HEK293 (cell line): ENCODE results near the gene FOXO6.

Experiments used
- CTCF ChIA-PET: fragments of 350-600 bp; formaldehyde crosslinking; extraction: SDS; loops from one replicate; lab custom pipeline; 2021; ENCODE audit warnings: antibody characterized with exemption; lab: Yijun Ruan, JAX
- POLR2A ChIA-PET: fragments of 300-600 bp; formaldehyde crosslinking; extraction: SDS; loops from one replicate; lab custom pipeline; 2020; ENCODE audit warnings: antibody characterized with exemption, inconsistent platforms; lab: Yijun Ruan, JAX
- H3K27ac ChIP-seq: fragments of 200-500 bp; sonication (Bioruptor generic); 2 replicates; pipeline ENCODE4 v1.5.1; 2014; ENCODE audit warnings: low read depth, low read length, control low read depth, inconsistent platforms; ENCODE audit errors: extremely low read depth
- H3K36me3 ChIP-seq, 2 experiments: fragments of 200-500 bp in 1 of 2; sonication (Bioruptor generic) in 1 of 2; 1 replicate in 1 of 2; 2 replicates in 1 of 2; pipeline ENCODE4 v1.5.1; 2014 to 2017; ENCODE audit warnings: inconsistent platforms in 2 of 2, low read length in 2 of 2; ENCODE audit not compliant: control insufficient read depth in 2 of 2, insufficient read depth in 1 of 2
- H3K4me1 ChIP-seq: fragments of 200-500 bp; sonication (Bioruptor generic); 2 replicates; pipeline ENCODE4 v1.5.1; 2014; ENCODE audit warnings: mild to moderate bottlenecking, low read length, inconsistent platforms; ENCODE audit not compliant: control insufficient read depth, insufficient read depth
- H3K4me3 ChIP-seq: 2 replicates; pipeline ENCODE4 v1.5.1; 2011; ENCODE audit warnings: low read depth, mild to moderate bottlenecking, control low read depth, low read length, moderate library complexity
- H3K9me3 ChIP-seq: fragments of 200-500 bp; sonication (Bioruptor generic); 2 replicates; pipeline ENCODE4 v1.5.1; 2014; ENCODE audit warnings: low read depth, low read length, inconsistent platforms; ENCODE audit not compliant: control insufficient read depth, insufficient read depth
- PRDM10 ChIP-seq: fragments of 450-650 bp; formaldehyde crosslinking; IDR thresholded peaks from 2 replicates; pipeline ENCODE4 v1.5.1; 2016; ENCODE audit warnings: missing biosample characterization, missing genetic modification characterization
- REST ChIP-seq: fragments of 450-650 bp; formaldehyde crosslinking; IDR thresholded peaks from 2 replicates; pipeline ENCODE4 v1.5.1; 2016; ENCODE audit warnings: missing biosample characterization, missing genetic modification characterization
- ZEB2 ChIP-seq: fragments of 450-650 bp; formaldehyde crosslinking; IDR thresholded peaks from 2 replicates; pipeline ENCODE4 v1.5.1; 2016; ENCODE audit warnings: missing biosample characterization, missing genetic modification characterization
- ZNF114 ChIP-seq: fragments of 450-650 bp; formaldehyde crosslinking; IDR thresholded peaks from 2 replicates; pipeline ENCODE4 v1.5.0; 2017; ENCODE audit warnings: missing biosample characterization, missing genetic modification characterization
- ZNF174 ChIP-seq: fragments of 450-650 bp; formaldehyde crosslinking; IDR thresholded peaks from 2 replicates; pipeline ENCODE4 v1.5.0; 2017; ENCODE audit warnings: missing biosample characterization, mild to moderate bottlenecking, missing genetic modification characterization
- ZNF398 ChIP-seq: fragments of 450-650 bp; formaldehyde crosslinking; IDR thresholded peaks from 2 replicates; pipeline ENCODE4 v1.5.1; 2017; ENCODE audit warnings: missing biosample characterization, missing genetic modification characterization
- ZNF600 ChIP-seq: fragments of 450-650 bp; formaldehyde crosslinking; IDR thresholded peaks from 2 replicates; pipeline ENCODE4 v1.5.1; 2016; ENCODE audit warnings: missing biosample characterization, missing genetic modification characterization
- ZNF837 ChIP-seq: fragments of 450-650 bp; formaldehyde crosslinking; IDR thresholded peaks from 2 replicates; pipeline ENCODE4 v1.5.1; 2016; ENCODE audit warnings: missing biosample characterization, missing genetic modification characterization
- ZSCAN23 ChIP-seq: fragments of 450-650 bp; formaldehyde crosslinking; IDR thresholded peaks from 2 replicates; pipeline ENCODE4 v1.5.1; 2016; ENCODE audit warnings: missing biosample characterization, missing genetic modification characterization

Gene FOXO6

GRCh38 chr1:41384579-41384978 is 23.3 kb downstream of the FOXO6 start:
- peaks cover 16% of the 10 kb centered on the region for H3K4me1 ChIP-seq
- POLR2A ChIA-PET, result interaction anchor here (0.6 kb wide), 1 partner anchor 11 kb away, joined by 4 read pairs; no protein-coding TSS in a partner anchor

More at GRCh38 chr1:41384579-41384978, 23.3 kb downstream of the FOXO6 start:
- Histone ChIP-seq H3K27ac (no peak overlapping the region), H3K36me3 (no peaks in the 10 kb centered on the region), H3K4me3 (no peak overlapping the region), H3K9me3 (no peaks in the 10 kb centered on the region)
- CTCF ChIA-PET, result no interaction called here
- TF ChIP-seq ZNF114 (tag by site-specific recombination) (no peak), ZSCAN23 (tag by site-specific recombination) (no peak), REST (no peak), ZNF600 (peak; percentile 54; the same call in 1 of the 2 replicates), ZNF837 (no peak), ZEB2 (tag by site-specific recombination) (no peak), ZNF174 (tag by site-specific recombination) (no peak), PRDM10 (peak; percentile 67), ZNF398 (tag by site-specific recombination) (no peak)
